Activated T-helper 1 cell treated with anti-CD3 and anti-CD28 coated beads, Interleukin-12 subunit alpha, Interleukin-12 subunit beta, Interleukin-2, Interleukin-4 antibody, amounts not matched to agents 30 ng/mL and 10 ng/mL and 1 ng/mL, durations not matched to agents 14 hours and 24 hours and 36 hours (primary cell): ENCODE data around the gene ZC3H18. TPM values are rescaled to one million over a fixed set of nuclear protein-coding genes. Genes with fewer than 3 reads are reported as not detected.

ENCODE experiments used
- DNase-seq: peaks from one replicate; pipeline ENCODE4 v3.0.0; 2021; ENCODE audit warnings: low spot score
- H3K27ac Mint-ChIP-seq: one replicate; pipeline ENCODE4 v1.8.0; 2021; ENCODE audit warnings: mild to moderate bottlenecking, mixed read lengths
- H3K27me3 Mint-ChIP-seq: one replicate; pipeline ENCODE4 v1.8.0; 2022; ENCODE audit warnings: mild to moderate bottlenecking, moderate library complexity, mixed read lengths; ENCODE audit not compliant: insufficient read depth
- H3K36me3 Mint-ChIP-seq: one replicate; pipeline ENCODE4 v1.8.0; 2021; ENCODE audit warnings: low read depth, mixed read lengths
- H3K4me1 Mint-ChIP-seq: one replicate; pipeline ENCODE4 v1.8.0; 2021; ENCODE audit warnings: low read depth, mixed read lengths
- H3K4me3 Mint-ChIP-seq: one replicate; pipeline ENCODE4 v1.8.0; 2021; ENCODE audit warnings: mild to moderate bottlenecking, moderate library complexity, mixed read lengths
- H3K9me3 Mint-ChIP-seq: one replicate; pipeline ENCODE4 v1.8.0; 2021; ENCODE audit warnings: mixed read lengths
- intact Hi-C: fragments of 100-400 bp; cut with micrococcal nuclease; formaldehyde crosslinking; loops from one replicate; pipeline ENCODE4 v1.15.1; 2024
- total RNA-seq: library from RNA; stranded (reverse); gene quantifications from 2 replicates; pipeline ENCODE4 v1.2.3, GENCODE V29; 2022

ZC3H18 gene
- total RNA-seq, 1 donor from 2014 or later: 116 TPM

- DNase-seq: no peak
- no peaks in the 10 kb centered on the region for H3K27me3 Mint-ChIP-seq
- peaks cover 10% of the 10 kb centered on the region for H3K4me1 Mint-ChIP-seq
- peaks cover 10% of the 10 kb centered on the region for H3K36me3 Mint-ChIP-seq
- no peaks in the 10 kb centered on the region for H3K9me3 Mint-ChIP-seq
- H3K27ac Mint-ChIP-seq: no peak overlapping the region
- intact Hi-C loops: no loop called here
- no peak overlapping the region for H3K4me3 Mint-ChIP-seq
Observed at GRCh38 chr16:88676502-88677242, 106.5 kb downstream of the ZC3H18 start.

GRCh38 chr16:88677721-88678120, 107.5 kb downstream of the ZC3H18 start:
- DNase-seq: no peak
- H3K4me1 Mint-ChIP-seq: peaks cover 20% of the 10 kb centered on the region
- no peak overlapping the region for H3K27ac Mint-ChIP-seq
- H3K27me3 Mint-ChIP-seq: no peaks in the 10 kb centered on the region
- peaks cover 10% of the 10 kb centered on the region for H3K36me3 Mint-ChIP-seq
- intact Hi-C loops: no loop called here
- H3K4me3 Mint-ChIP-seq: no peak overlapping the region
- H3K9me3 Mint-ChIP-seq: no peaks in the 10 kb centered on the region

- no peaks in the 10 kb centered on the region for H3K27me3 Mint-ChIP-seq
- H3K4me1 Mint-ChIP-seq: peaks cover 20% of the 10 kb centered on the region
- H3K9me3 Mint-ChIP-seq: no peaks in the 10 kb centered on the region
- no peak overlapping the region for H3K4me3 Mint-ChIP-seq
- no peak overlapping the region for H3K27ac Mint-ChIP-seq
- intact Hi-C loops: no loop called here
- H3K36me3 Mint-ChIP-seq: peaks cover 10% of the 10 kb centered on the region
- no peak for DNase-seq
Observed at GRCh38 chr16:88678224-88678979, 108.2 kb downstream of the ZC3H18 start.

- peaks cover 8% of the 10 kb centered on the region for H3K36me3 Mint-ChIP-seq
- no peaks in the 10 kb centered on the region for H3K9me3 Mint-ChIP-seq
- no peak overlapping the region for H3K27ac Mint-ChIP-seq
- H3K27me3 Mint-ChIP-seq: peaks cover 3% of the 10 kb centered on the region
- intact Hi-C loops: loop anchor here (1.0 kb wide), 1 partner anchor 17 kb away; the partner anchor contains the start of gene MVD
- peaks cover 33% of the 10 kb centered on the region for H3K4me1 Mint-ChIP-seq
- no peak overlapping the region for H3K4me3 Mint-ChIP-seq
- DNase-seq: no peak
Observed at GRCh38 chr16:88680554-88681083, 110.4 kb downstream of the ZC3H18 start.

- peaks cover 3% of the 10 kb centered on the region for H3K27me3 Mint-ChIP-seq
- H3K36me3 Mint-ChIP-seq: peaks cover 5% of the 10 kb centered on the region
- peak overlapping the region; percentile 66 for H3K4me3 Mint-ChIP-seq
- H3K27ac Mint-ChIP-seq: peak overlapping the region; percentile 89
- DNase-seq: no peak
- peaks cover 33% of the 10 kb centered on the region for H3K4me1 Mint-ChIP-seq
- intact Hi-C loops: loop anchor here (1.0 kb wide), 1 partner anchor 18 kb away; the partner anchor contains the start of gene MVD
- no peaks in the 10 kb centered on the region for H3K9me3 Mint-ChIP-seq
Observed at GRCh38 chr16:88681084-88681680, 111.0 kb downstream of the ZC3H18 start.

Other genes starting within 250 kb of the ZC3H18 start
- gene ZNF469, start 187.4 kb upstream of the ZC3H18 start, total RNA-seq: 0.57 and 0.59 TPM in 2 replicates
- gene ZFPM1, start 117.1 kb upstream of the ZC3H18 start, total RNA-seq: 20.6 and 21.7 TPM in 2 replicates
- not detected in 2 replicates for gene IL17C, start 68.2 kb downstream of the ZC3H18 start, total RNA-seq
- 218 and 219 TPM in 2 replicates for gene CYBA, start 80.7 kb downstream of the ZC3H18 start, total RNA-seq
- 88.8 and 90.0 TPM in 2 replicates for gene MVD, start 92.7 kb downstream of the ZC3H18 start, total RNA-seq
- gene SNAI3, start 116.1 kb downstream of the ZC3H18 start, total RNA-seq: 1.8 and 2.4 TPM in 2 replicates
- gene RNF166, start 136.0 kb downstream of the ZC3H18 start, total RNA-seq: 42.4 and 45.0 TPM in 2 replicates
- 66.3 and 74.7 TPM in 2 replicates for gene CTU2, start 136.1 kb downstream of the ZC3H18 start, total RNA-seq
- 214 and 217 TPM in 2 replicates for gene PIEZO1, start 214.8 kb downstream of the ZC3H18 start, total RNA-seq
- 95.4 and 97.3 TPM in 2 replicates for gene CDT1, start 233.4 kb downstream of the ZC3H18 start, total RNA-seq
- 301 and 303 TPM in 2 replicates for gene APRT, start 241.5 kb downstream of the ZC3H18 start, total RNA-seq